Measurements from ENCODE around the gene LRMDA.

DNA sequence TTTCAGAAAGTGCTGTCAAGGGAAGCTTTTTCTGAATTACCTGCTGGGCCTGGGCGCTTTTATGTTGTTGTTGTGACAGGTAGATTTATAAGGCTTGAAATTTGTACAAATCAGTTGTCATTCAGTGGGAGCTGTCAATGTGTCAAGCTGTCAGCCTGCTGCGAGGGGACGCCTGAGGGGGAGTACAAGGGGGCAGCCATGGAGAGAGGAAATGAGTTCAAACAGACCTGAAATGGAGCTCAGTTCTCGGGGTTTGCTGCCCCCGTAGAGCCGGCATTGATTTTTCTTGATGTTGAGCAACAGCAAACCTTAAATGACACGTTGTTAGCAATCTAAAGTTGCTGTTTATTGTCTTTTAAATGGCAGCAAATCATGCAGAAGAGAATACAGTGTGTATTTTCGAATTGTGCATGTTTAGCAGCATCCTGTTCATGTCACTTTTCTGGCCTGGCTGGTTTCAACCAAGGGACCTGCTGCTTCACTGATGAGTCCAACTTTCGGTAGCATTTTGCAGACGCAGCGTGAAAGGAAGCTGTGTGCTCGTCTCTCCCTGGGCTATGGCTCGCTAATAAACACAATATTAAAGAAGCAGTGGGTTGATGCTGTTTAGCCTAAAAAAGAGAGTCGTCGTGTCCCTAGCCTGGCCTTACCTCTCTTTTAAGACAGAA, 166.5 kb downstream of the LRMDA start:
- TF ChIP-seq, protein P1, sequence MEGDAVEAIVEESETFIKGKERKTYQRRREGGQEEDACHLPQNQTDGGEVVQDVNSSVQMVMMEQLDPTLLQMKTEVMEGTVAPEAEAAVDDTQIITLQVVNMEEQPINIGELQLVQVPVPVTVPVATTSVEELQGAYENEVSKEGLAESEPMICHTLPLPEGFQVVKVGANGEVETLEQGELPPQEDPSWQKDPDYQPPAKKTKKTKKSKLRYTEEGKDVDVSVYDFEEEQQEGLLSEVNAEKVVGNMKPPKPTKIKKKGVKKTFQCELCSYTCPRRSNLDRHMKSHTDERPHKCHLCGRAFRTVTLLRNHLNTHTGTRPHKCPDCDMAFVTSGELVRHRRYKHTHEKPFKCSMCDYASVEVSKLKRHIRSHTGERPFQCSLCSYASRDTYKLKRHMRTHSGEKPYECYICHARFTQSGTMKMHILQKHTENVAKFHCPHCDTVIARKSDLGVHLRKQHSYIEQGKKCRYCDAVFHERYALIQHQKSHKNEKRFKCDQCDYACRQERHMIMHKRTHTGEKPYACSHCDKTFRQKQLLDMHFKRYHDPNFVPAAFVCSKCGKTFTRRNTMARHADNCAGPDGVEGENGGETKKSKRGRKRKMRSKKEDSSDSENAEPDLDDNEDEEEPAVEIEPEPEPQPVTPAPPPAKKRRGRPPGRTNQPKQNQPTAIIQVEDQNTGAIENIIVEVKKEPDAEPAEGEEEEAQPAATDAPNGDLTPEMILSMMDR (conservative IDR thresholded peaks at IDR 0.05; ENCODE audit: low read length), result no peak
- TF ChIP-seq EZH2phosphoT487 (IDR thresholded peaks at IDR 0.05; ENCODE audit: borderline replicate concordance, low read depth, low read length), result no peak

Measured in OCI-LY7 (cell line).